Hematopoietic multipotent progenitor cell treated with erythropoietin and hydrocortisone succinate and interleukin-3 and kit ligand, for 6 days (in vitro differentiated cells): ENCODE measurements around the gene IRF3.

Experiments
- DNase-seq: peaks from one replicate; pipeline ENCODE4 v3.0.0-alpha.2; 2015

The IRF3 gene

GRCh38 chr19:49687150-49687549 lies 21.5 kb upstream of the IRF3 start:
- no peak for DNase-seq

DNA sequence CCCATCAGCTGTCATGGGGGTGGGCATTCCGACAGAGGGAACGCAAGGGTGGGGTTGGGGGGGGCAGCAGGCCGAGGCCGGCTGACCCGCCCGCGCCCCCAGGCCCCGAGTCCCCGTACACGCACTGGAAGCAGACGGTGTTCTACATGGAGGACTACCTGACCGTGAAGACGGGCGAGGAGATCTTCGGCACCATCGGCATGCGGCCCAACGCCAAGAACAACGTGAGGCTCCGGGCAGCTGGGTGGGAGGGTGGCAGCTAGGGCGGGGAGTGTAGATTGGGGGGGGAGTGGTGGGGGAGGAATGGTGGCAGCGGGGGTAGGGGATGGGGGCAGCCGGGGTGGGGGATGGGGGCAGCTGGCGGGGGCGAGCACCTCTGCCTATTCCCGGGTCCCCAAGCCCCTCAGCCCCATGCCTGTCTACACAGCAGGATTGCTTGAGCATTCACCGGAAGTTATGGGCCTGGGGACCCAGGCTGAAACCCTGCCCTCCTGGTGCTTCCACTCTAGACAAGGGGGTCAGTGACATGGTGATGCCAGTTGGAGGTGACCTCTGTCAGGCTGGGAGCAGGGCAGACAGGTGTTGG lies 20.9 kb upstream of the IRF3 start:
- no peak for DNase-seq

DNA sequence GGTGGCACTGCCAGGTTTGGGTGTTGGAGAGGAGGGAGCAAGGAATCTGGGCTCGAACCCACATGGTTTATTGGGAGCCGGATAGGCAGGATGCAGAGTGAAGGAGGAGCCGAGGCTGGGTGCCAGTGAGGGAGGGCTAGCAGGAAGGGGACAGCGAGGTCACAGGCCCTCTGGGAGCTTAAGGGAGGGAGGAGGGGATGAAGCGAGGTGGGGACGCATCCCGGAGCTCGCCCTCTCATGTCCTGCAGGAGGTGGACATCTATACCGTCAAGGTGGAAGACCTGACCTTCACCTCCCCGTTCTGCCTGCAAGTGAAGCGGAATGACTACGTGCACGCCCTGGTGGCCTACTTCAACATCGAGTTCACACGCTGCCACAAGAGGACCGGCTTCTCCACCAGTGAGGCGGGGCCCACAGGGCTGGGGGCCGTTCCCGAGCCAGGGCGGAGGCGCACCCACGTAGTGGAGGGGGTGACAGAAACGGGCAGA lies 20.2 kb upstream of the IRF3 start:
- no peak for DNase-seq

DNA sequence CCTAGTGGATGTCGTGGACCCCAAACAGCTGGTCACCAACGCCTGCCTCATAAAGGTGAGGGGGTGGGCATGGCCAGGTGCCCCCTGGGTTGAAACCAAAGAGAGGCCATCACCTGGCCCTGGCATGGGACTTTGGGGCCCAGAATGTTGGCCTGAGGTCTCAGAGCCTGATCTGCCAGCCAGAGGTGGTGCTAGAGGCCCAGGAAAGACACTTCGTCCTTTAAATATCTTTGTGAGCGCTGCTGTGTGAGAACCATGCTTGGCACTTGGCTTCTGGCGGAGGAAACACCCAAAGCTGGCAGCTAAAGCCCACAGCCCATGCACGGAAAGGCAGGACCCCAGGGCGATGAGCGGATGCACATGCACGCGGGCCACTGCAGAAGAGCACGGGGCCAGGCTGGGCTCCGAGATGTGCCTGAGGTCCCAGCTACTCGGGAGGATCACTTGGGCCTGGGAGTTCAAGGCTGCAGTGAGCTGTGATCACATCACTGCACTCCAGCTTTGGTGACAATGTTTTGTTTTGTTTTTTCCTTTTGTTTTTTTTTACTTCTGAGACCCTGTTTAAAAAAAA lies 19.4 kb upstream of the IRF3 start:
- DNase-seq = no peak

DNA sequence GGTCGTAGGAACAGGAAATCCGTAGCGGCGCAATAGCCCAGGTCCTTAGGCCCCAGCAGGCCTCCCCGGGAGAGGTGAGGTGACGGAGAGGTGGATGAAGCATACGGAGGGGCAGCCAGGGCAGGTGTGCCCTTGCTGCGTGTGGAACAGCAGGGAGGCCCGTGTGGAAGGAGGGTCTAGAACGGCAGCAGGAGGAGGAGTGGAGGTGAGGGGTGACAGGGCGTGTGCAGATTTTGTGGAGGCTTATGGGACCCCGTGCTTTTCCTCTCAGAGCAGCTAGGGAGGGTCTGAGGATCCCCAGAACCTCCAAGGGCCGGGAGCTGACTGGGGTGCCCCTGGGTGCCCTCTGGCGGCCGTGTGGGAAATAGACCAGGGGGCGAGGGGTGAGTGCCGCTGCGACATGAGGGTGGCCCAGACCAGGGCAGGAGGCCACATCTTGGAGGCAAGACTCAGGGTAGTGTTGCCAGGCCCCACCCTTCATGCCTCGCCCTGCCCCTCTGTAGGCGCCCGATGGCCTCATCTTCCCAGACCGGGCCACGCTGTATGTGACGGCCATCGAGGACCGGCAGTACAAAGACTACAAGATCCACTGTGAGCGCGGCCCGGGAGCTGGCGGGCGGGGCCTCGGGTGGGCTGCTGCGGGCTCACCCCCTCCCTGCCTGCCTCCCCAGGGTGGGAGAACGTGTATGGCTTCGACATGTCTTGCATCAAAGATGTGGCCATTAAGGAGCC lies 18.8 kb upstream of the IRF3 start:
- peak; percentile 52 for DNase-seq

- DNase-seq = no peak
Observed at GRCh38 chr19:49683814-49684250, 18.2 kb upstream of the IRF3 start.

- no peak for DNase-seq
Observed at GRCh38 chr19:49682274-49682673, 16.6 kb upstream of the IRF3 start.

DNA sequence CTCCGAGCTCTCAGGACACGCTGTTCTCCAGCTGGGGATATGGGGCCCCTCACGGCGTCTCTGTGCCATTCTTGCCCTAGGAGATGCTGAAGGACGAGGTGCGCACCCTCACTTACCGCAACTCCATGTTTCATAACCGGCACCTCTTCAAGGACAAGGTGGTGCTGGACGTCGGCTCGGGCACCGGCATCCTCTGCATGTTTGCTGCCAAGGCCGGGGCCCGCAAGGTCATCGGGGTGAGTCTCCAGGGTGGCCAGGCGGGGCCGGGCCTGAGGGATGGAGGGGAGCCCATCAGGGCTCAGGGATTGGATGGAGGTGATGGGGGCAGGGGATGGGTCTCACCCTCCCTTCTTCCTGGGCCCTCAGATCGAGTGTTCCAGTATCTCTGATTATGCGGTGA lies 16.2 kb upstream of the IRF3 start:
- no peak for DNase-seq

DNA sequence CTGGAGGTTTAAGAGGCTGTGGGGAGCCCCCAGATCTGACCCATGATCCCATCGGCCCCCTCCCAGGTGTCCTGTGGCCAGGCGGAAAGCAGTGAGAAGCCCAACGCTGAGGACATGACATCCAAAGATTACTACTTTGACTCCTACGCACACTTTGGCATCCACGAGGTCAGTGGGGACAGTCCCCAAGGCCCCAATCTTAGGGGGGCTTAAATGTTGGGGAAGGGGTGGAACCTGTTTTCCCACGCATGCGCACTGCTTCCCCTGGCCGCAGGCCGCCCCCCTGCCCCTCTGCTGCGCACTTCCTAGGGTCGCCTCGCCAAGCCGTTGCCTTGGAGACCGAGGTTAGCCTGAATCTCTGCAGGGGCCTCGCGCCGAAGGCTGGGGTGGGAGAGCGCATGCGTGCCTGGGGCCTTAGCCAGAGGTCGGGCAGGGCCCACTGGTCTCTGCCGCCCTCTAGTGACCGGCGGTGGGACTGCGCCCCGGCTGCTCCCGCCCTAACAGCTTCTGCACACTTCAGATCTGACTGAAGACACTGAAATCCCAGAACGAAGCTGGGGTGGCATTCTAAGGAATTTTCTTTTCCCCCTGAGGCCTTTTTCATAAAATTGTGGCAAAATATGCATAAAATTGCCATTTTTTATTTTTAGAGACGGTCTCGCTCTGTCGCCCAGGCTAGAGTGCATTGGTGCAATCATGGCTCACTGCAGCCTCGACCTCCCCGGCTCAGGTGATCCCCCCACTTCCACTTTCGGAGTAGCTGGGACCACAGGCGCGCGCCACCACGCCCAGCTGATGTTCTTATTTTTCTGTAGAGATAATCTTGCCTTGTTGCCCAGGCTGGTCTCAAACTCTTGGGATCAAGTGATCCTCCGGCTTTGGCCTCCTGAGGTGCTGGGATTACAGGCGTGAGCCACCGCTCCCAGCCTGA lies 15.0 kb upstream of the IRF3 start:
- DNase-seq = peak; percentile 93

GRCh38 chr19:49679771-49680413 lies 14.2 kb upstream of the IRF3 start:
- DNase-seq = no peak

- no peak for DNase-seq
Observed at GRCh38 chr19:49678985-49679770, 13.5 kb upstream of the IRF3 start.

- peak; percentile 92 for DNase-seq
Observed at GRCh38 chr19:49677901-49678674, 12.4 kb upstream of the IRF3 start.

DNA sequence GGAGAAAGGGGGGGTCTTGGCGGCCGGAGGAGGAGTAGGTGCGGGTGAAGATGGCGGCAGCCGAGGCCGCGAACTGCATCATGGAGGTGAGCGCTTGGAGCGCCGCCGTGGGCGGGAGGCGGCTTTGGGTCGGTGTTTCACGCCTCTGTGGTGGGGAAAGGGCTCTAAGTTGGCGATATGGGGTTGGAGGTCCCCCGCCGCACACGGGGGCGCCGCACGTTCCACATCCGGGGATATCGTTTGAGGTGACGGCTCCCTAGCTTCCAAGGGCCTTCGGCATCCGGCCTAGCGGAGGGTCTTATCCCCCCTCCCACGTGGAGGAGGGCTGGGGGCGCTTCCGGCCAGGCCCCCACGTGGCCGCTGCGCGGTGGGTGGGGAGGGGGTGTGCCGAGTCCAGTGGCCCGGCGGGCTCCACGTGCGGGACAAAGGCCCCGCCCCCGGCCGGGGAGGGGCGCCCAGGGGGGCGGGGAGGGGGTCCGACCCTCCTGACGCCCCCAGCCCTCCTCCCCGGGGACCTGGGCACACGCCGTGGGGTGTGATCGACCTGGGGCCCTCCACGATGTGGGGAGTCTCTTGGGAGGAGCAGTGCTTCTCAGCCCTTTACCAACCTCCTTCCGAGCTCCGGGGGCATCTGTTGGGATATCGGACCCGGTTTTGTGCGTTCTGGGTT lies 11.7 kb upstream of the IRF3 start, which contains the start of gene PRMT1:
TSS of gene PRMT1 (plus strand) at position 41 of the 670 bp plus-strand sequence. CDS start at position 51, 10 bp downstream.
- peak; percentile 49 for DNase-seq

- DNase-seq = peak; percentile 100
Observed at GRCh38 chr19:49676784-49677230, 11.2 kb upstream of the IRF3 start.

DNA sequence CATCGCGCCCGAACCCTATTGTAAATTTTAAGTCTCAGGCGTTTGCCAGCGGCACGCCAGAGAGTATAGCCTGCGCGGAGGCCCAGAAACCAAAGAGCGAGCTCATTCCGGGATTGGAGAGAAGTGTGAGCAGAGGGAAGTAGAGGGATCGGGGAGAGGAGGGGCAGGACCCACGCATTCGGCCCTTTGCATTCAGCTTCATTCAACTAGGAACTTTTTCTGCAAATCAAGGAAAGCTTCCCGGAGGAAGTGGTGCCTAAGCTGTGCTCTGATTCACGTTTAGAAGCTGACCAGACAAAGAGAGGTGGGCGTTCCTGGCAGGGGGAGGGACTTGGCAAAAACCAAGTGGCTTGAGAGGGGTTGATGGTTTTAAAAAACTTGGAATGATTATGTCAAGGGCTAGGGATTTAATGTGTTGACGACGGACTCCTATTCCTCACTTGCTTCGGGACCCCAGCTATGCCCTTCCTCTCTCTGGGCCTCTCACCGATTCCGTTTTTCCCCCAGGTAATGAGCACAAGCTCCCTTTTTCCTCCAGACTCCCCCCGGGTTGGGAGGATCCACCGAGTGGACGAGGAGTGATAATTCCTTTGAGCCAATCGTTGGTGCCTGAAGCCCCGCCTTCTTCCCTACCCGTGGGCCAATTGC lies 10.6 kb upstream of the IRF3 start:
- DNase-seq = peak; percentile 93

DNA sequence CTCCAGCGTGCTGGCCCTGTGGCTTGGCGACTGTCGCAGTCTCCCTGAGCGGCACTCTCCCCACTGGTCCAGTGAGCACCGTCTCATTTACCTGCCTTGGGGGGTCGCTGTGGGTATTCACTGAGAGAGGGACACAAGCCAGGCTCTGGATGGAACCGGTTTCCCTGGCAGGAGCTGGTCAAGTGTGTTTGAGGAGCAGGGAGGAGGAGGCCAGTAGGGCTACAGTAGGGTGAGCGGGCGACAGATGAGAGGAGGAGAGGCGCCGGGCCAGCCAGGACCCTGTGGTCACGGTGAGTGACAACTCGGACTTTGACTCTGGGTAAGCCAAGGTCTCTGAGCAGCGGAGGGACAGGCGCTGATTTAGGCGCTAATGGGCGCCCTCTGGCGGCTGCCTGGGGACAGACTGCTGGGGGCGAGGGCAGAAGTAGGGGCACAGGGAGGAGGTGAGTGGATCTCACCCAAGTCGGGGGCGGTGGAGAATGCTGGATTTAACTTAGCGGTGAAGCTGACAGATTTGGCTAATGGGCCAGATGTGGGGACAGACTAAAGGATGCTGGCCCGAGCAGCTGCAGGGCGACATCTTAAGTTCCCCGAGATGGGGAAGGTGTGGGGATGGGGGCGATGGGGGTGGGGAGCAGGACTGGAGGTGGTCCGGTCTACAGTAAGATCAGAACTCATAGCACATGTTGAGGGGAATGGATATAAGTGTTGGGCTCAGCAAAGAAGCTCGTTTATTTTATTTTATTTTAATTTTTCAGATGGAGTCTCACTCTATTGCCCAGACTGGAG lies 6.7 kb upstream of the IRF3 start:
- peak; percentile 85 for DNase-seq

DNA sequence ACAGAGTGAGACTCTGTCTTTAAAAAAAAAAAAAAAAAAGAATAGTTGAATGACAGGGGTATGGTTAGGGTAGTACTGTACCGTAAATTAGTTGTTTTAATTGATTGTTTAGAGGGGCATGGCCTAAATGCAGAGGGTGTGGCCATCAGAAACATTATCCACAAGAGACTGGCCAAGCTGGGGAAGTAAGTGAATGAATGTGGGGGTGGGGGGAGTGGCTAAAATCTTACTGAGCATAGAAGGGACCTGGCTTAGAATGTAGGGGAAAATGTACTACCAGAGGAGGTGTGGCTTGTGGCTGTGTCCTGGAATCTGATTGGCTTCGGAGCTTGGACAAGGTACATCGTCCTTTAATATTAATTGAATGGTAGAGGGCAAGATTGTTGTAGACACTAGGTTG lies 3.9 kb upstream of the IRF3 start:
- no peak for DNase-seq

GRCh38 chr19:49667473-49667872 lies 1.8 kb upstream of the IRF3 start:
- no peak for DNase-seq

GRCh38 chr19:49666120-49666444 lies 425 bp upstream of the IRF3 start:
- no peak for DNase-seq
